KOPT-K1 (cell line): ENCODE data around the gene SPDYC.

Experiments
- H3K27ac ChIP-seq: fragments of 200-600 bp; sonication (generic); 2 replicates; pipeline ENCODE4 v1.5.1; 2016; ENCODE audit warnings: antibody characterized with exemption, mild to moderate bottlenecking, low read depth, low read length; ENCODE audit not compliant: poor library complexity, severe bottlenecking
- H3K36me3 ChIP-seq: fragments of 200-600 bp; sonication (generic); 2 replicates; pipeline ENCODE4 v1.5.1; 2017; ENCODE audit warnings: antibody characterized with exemption, mild to moderate bottlenecking, low read length, moderate library complexity; ENCODE audit not compliant: insufficient read depth
- H3K9me3 ChIP-seq: fragments of 200-600 bp; sonication (generic); 2 replicates; pipeline ENCODE4 v1.5.1; 2017; ENCODE audit warnings: antibody characterized with exemption, low read length, mild to moderate bottlenecking; ENCODE audit not compliant: insufficient read depth, poor library complexity, severe bottlenecking

The SPDYC gene

DNA sequence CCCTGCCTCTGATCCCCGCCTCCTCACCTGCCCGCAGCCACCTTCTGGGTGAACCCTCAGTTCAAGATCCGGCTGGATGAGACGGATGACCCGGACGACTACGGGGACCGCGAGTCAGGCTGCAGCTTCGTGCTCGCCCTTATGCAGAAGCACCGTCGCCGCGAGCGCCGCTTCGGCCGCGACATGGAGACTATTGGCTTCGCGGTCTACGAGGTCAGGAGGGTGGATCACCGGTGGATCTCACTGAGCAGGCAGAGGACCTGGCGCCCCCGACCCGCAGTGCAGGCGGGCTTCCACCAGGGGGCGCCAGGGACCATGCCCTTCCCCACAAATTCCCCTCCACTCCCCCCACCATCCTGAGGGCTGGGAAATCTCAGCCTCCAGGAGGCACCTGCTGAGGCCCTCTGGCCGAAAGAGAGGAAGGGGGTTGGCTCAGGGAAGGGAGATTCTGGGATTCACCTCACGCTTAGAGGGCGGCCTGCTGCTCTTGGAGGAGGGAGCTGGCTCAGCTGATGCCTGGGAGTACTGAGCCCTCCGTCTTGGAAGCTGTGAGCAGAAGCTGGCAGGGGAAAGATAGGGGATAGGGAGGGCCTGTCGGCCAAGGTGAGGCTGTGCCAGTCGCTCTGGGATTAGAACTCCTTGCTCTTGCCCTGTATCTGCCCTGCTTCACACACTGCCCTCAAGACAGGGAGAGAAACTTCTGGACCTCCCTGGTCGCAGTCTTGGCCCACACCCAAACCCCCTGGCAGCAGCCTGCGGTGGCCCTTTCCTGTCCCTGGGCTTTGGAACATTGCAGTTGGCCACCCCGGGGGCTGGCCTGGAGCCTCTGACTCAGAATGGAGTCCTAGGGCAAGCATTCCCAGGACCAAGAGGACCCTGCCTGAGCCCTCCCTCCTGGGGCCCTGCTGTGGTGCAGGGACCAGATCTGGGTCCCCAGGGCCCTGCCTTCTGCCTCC lies 34.9 kb downstream of the SPDYC start:
- no peaks in the 10 kb centered on the region for H3K9me3 ChIP-seq
- H3K36me3 ChIP-seq, result peaks cover 50% of the 10 kb centered on the region
- no peak overlapping the region for H3K27ac ChIP-seq

DNA sequence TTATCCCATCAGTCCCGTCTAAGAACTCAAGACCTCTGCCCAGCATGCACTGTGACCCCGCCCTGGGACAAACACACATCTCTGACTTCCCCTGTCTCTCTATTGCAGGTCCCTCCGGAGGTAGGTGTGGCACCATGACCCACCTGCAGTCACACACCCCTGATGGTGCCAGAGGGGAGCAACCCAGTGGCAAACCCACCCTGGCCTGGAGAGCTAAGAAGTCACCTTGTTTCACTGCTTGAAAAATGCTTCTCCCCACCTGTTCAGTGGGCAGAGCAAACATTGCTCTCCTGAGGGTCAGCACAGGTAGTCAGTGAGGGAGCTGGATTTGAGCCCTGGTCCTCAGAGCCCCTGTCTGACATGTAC lies 35.6 kb downstream of the SPDYC start:
- Histone ChIP-seq H3K9me3 (no peaks in the 10 kb centered on the region), H3K36me3 (peaks cover 53% of the 10 kb centered on the region), H3K27ac (no peak overlapping the region)

DNA sequence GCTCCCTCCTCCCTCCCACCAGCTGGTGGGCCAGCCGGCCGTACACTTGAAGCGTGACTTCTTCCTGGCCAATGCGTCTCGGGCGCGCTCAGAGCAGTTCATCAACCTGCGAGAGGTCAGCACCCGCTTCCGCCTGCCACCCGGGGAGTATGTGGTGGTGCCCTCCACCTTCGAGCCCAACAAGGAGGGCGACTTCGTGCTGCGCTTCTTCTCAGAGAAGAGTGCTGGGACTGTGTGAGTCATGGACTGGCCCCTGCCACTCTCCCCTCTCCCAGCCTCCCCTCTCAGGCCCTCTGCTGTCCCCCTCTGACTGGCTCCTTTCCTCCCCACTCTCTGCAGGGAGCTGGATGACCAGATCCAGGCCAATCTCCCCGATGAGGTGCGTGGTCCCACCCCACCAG lies 36.4 kb downstream of the SPDYC start:
- no peak overlapping the region for H3K27ac ChIP-seq
- peaks cover 61% of the 10 kb centered on the region for H3K36me3 ChIP-seq
- no peaks in the 10 kb centered on the region for H3K9me3 ChIP-seq

DNA sequence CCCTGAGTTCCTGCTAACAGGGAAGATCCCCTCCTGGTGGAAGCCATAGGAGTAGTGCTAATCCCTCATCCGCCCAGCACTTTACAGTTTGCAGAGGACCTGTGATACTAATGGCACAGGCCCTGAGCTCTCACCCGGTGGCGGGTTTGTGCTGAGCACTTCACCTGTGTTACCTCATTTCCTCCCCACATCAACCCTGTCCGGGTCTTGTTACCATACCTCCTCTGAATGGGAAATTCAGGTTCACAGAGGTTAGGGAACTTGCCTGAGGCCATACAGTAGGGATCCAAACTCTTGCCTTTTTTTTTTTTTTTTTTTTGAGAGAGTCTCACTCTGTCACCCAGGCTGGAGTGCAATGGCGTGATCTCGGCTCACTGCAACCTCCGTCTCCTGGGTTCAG lies 36.9 kb downstream of the SPDYC start:
- Histone ChIP-seq H3K9me3 (no peaks in the 10 kb centered on the region), H3K27ac (no peak overlapping the region), H3K36me3 (peaks cover 61% of the 10 kb centered on the region)

DNA sequence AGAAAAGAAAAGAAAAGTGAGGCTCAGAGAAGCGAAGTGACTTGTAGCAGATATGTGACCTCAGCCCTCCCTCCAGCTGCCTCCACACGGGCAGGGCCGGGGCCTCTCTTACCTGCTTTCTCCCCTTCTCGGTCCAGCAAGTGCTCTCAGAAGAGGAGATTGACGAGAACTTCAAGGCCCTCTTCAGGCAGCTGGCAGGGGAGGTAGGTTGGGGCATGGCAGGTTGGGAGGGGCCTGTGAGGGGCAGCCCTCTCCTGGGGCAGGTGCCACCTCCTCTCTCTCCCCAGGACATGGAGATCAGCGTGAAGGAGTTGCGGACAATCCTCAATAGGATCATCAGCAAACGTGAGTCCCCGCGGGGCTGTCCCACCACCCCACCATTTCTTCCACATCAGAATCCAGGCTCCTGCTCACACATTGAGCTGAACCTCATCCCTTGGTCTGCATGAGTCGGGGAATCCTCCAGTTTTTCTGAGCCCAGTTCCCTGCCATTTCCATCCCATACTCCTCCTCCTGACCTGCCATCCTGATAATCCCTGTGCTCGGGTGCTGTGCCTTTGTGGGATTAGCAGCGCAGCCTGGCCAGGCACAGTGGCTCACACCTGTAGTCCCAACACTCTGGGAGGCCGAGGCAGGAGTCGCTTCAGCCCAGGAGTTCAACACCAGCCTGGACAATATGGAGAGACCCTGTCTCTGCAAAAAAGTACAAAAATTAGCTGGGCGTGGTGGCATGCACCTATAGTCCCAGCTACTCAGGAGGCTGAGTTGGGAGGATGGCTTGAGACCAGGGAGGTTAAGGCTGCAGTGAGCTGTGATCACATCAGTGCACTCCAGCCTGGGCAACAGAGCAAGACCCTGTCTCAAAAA lies 38.1 kb downstream of the SPDYC start:
- peaks cover 65% of the 10 kb centered on the region for H3K36me3 ChIP-seq
- H3K27ac ChIP-seq, result no peak overlapping the region
- H3K9me3 ChIP-seq, result no peaks in the 10 kb centered on the region

DNA sequence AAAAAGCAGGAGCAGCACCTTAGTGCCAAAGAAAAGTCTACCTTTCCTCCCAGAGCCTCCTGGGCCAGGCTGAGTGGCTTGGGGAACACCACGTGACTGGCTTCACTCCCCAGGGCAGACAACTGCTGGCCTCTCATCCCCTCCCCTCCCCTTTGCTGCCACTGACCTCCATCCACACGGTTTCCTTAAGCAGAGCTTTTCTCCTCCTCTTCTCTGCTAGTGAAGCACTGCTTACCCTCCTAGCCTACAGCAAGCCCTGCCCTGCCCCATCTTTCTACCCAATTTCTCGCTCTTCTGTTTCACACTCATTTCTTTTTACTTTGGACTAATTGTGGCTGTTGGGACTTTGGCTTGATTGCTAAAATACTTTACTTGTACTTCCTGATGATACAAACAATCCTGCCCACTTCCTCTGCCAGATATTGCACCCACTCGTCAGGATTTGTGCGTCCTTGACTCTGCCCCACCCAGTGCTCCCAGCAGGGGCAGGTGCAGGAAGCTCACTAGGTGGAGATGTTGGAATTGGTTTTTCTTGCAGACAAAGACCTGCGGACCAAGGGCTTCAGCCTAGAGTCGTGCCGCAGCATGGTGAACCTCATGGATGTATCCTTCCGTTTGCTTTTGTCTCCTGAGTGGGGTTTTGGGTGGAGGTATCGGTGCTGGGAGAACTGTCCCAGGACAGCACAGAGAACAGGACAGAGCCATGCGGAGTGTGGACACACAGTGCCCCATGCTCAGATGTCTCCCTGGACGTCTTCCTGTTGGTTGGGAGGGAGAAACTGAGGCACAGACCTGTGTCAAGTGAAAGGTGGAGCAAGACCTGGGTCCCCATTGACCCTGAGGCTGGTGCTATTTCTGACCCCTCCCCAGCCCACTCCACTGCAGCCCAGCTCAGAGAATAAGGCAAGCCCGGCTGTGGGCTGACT lies 39.0 kb downstream of the SPDYC start:
- Histone ChIP-seq H3K9me3 (no peaks in the 10 kb centered on the region), H3K27ac (no peak overlapping the region), H3K36me3 (peaks cover 65% of the 10 kb centered on the region)

DNA sequence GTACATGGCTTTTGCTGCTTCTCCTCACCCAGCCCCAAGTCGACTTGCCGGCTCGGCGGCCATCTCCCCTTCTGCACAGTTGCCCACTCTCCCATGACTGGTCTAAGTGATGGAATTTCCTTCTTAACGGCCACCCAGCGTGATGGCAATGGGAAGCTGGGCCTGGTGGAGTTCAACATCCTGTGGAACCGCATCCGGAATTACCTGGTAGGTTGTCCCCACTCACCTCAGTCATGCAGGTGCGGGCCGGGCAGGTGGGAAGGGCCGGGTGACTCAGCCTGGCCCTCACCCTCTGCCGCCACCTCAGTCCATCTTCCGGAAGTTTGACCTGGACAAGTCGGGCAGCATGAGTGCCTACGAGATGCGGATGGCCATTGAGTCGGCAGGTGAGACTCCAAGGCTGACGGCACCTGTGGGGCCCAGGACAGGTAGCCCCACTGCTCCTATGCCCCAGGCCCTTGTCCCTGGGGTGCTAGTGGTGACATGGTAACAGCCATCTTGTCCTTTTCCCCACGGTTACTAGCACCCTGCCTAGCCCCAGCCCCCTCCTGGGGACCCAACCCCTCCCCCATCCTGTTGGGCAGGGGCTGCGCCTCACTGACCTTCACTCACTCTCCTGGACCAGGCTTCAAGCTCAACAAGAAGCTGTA lies 39.8 kb downstream of the SPDYC start:
- H3K9me3 ChIP-seq, result no peaks in the 10 kb centered on the region
- H3K27ac ChIP-seq, result no peak overlapping the region
- peaks cover 65% of the 10 kb centered on the region for H3K36me3 ChIP-seq

DNA sequence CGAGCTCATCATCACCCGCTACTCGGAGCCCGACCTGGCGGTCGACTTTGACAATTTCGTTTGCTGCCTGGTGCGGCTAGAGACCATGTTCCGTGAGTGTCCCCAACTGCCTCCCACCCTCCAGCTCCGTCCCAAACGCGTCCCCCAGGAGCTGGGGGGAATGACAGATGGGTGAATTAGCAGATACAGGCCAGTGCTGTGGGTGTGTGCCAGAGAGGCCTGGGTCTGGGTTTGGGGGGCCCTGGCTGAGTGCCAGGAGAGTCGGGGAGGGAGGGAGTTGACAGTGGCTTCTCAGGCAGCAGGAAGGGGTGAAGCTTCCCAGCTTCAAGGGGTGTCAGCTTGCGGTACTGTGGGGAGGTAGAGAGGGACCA lies 40.3 kb downstream of the SPDYC start:
- H3K9me3 ChIP-seq, result no peaks in the 10 kb centered on the region
- no peak overlapping the region for H3K27ac ChIP-seq
- peaks cover 60% of the 10 kb centered on the region for H3K36me3 ChIP-seq

DNA sequence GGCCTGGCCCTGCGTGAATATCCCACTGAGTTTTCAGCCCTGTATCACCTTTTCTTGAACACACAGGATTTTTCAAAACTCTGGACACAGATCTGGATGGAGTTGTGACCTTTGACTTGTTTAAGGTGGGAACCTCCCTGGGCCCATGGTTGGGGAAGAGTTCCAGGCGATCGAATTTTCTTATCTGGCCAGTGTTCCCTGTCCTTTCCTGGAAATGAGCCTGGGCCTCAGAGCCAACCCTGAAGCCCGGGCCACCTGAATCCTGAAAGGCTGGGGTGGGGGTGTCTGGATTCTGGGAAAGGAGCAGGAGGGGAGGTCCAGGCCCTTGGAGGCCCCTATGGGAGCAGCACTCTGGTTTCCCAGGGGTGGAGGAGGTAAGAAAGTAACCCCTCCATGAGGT lies 40.7 kb downstream of the SPDYC start:
- peaks cover 56% of the 10 kb centered on the region for H3K36me3 ChIP-seq
- H3K27ac ChIP-seq, result no peak overlapping the region
- no peaks in the 10 kb centered on the region for H3K9me3 ChIP-seq

DNA sequence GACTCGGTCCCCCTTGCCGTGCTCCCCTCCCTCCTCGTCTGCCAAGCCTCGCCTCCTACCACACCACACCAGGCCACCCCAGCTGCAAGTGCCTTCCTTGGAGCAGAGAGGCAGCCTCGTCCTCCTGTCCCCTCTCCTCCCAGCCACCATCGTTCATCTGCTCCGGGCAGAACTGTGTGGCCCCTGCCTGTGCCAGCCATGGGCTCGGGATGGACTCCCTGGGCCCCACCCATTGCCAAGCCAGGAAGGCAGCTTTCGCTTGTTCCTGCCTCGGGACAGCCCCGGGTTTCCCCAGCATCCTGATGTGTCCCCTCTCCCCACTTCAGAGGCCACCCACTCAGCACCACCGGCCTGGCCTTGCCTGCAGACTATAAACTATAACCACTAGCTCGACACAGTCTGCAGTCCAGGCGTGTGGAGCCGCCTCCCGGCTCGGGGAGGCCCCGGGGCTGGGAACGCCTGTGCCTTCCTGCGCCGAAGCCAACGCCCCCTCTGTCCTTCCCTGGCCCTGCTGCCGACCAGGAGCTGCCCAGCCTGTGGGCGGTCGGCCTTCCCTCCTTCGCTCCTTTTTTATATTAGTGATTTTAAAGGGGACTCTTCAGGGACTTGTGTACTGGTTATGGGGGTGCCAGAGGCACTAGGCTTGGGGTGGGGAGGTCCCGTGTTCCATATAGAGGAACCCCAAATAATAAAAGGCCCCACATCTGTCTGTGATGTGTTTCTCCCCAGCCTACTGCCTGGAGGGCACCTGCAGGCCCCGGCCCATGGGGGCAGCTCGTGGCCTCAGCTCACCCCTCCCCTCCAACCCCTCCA lies 41.5 kb downstream of the SPDYC start:
- Histone ChIP-seq H3K9me3 (no peaks in the 10 kb centered on the region), H3K27ac (no peak overlapping the region), H3K36me3 (peaks cover 49% of the 10 kb centered on the region; the same call in 1 of the 2 replicates)

DNA sequence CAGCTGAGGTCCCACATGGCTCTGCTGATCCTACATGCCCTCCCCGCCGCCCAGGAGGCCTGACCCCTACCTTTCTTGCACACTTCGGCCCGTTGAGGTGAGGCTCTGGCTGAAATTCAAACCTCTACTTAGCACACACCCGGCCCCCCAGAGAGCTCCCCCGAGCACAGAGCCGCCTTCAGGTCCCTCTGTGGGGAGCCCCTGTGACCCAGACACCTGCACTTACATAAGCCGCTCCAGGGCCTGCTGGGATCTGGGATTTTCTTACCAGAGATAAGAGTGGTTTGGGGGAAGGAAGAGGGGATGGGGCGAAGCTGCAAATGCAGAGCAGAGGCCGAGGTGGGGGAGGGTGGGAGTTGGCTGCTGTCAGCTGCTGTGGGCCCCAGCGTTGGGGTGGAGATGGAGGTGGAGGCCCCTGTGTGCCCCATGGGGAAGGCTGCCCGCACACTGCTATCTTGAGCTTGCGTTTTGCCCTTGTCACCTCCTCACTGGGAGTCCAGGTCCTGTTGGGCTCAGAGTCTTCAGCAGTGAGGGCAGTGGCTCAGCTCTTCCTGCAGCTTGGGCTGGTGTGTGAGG lies 42.3 kb downstream of the SPDYC start:
- Histone ChIP-seq H3K36me3 (peaks cover 41% of the 10 kb centered on the region; the same call in 1 of the 2 replicates), H3K27ac (no peak overlapping the region), H3K9me3 (no peaks in the 10 kb centered on the region)

DNA sequence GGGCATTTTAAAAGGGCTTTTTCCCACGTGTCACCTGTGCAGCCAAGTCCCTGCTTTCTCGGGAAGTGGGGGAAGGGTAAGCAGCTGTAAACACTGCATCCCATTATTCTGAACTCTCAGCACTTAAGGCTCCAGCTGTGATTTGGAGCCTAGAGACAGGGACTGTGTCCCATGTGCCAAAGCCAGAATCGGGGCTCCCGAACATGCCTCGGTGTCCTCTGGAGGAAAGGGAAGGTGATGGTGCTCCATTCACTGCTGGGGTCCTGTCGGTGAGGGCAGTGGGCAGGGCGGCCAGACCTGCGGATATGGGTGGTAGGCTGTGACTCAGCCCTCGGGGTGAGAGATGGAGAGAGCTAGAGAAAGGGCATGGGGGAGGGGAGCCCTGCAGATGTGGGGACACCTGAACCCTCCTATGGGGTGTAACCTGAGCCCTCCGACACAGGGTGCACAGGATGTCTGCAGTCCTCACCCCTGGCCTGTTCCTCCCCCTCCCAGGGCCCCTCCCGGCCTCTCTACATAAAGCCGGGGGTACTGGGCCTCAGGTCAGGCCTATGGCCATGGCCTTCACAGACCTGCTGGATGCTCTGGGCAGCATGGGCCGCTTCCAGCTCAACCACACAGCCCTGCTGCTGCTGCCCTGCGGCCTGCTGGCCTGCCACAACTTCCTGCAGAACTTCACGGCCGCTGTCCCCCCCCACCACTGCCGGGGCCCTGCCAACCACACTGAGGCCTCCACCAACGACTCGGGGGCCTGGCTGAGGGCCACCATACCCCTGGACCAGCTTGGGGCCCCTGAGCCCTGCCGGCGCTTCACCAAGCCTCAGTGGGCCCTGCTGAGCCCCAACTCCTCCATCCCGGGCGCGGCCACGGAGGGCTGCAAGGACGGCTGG lies 43.5 kb downstream of the SPDYC start:
- no peaks in the 10 kb centered on the region for H3K9me3 ChIP-seq
- peaks cover 31% of the 10 kb centered on the region; the same call in 1 of the 2 replicates for H3K36me3 ChIP-seq
- no peak overlapping the region for H3K27ac ChIP-seq
